Naive B cell (primary cell): ENCODE data around the gene NDUFAF2. TPM values are rescaled to one million over a fixed set of nuclear protein-coding genes. Genes with fewer than 3 reads are reported as not detected.
"Not testable (repeated sequence)": the region's sequence is repeated elsewhere in the genome, so short reads cannot be mapped to it uniquely, and the experiment has no call there.

Experiments
- ATAC-seq, 2 donors: fragments of 150-1000 bp; cut with Tn5 transposase; 2 replicates each; pipeline ENCODE4 v1.10.0; 2021; ENCODE audit warnings: low read depth in 2 of 2, mild to moderate bottlenecking in 2 of 2, moderate library complexity in 2 of 2
- DNase-seq: peaks from one replicate; pipeline ENCODE4 v3.0.0; 2022
- H3K27ac Mint-ChIP-seq, 6 donors: one replicate each; pipeline ENCODE4 v1.8.0; 2020 to 2022; ENCODE audit warnings: mild to moderate bottlenecking in 6 of 6, mixed read lengths in 6 of 6, moderate library complexity in 5 of 6, inconsistent platforms in 2 of 6
- H3K27me3 Mint-ChIP-seq, 3 donors: one replicate each; pipeline ENCODE4 v1.8.0; 2021 to 2022; ENCODE audit warnings: mixed read lengths in 3 of 3, mild to moderate bottlenecking in 1 of 3
- H3K36me3 Mint-ChIP-seq, 2 donors: one replicate each; pipeline ENCODE4 v1.8.0; 2020 to 2022; ENCODE audit warnings: mixed read lengths in 2 of 2, inconsistent platforms in 1 of 2, mild to moderate bottlenecking in 1 of 2
- H3K4me1 Mint-ChIP-seq, 3 donors: one replicate each; pipeline ENCODE4 v1.8.0; 2020 to 2022; ENCODE audit warnings: mixed read lengths in 3 of 3, inconsistent platforms in 1 of 3, mild to moderate bottlenecking in 1 of 3, moderate library complexity in 1 of 3
- H3K4me3 Mint-ChIP-seq, 8 donors: one replicate each; pipeline ENCODE4 v1.8.0; 2020 to 2022; ENCODE audit warnings: mild to moderate bottlenecking in 8 of 8, mixed read lengths in 8 of 8, moderate library complexity in 8 of 8, inconsistent platforms in 2 of 8
- H3K9me3 Mint-ChIP-seq, 7 donors: one replicate each; pipeline ENCODE4 v1.8.0; 2020 to 2022; ENCODE audit warnings: mixed read lengths in 7 of 7, mild to moderate bottlenecking in 5 of 7, inconsistent platforms in 2 of 7, moderate library complexity in 1 of 7
- polyA plus RNA-seq, 6 donors: library from polyadenylated mRNA; unstranded; fragments of 300-500 nt; fragmentation: Illumina TruSeq; gene quantifications; one replicate each; pipeline ENCODE4 v1.2.3, GENCODE V29; 2021; ENCODE audit warnings: low read depth in 6 of 6

Gene NDUFAF2
- polyA plus RNA-seq, 6 donors from 2014 or later: 15.8 to 34.1 (median 28.7) TPM

DNA sequence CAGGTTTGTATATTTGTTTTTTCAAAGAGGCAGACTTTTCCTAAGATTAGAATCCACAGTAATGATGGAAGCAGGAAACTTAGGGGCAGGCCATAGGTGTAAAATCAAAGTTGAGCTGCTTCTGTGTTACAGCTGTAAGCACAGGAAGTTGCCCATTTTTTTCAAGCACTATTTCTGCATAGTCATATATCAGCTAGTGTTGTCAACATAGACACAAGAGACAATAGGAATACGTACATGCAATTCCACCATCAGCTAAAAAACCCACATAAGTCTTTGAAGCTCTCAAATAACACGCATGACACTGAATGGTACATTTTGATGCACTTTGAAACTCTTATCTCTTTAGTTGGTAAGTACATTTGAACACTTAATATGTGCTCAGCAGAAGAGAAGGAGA, 237.4 kb downstream of the NDUFAF2 start:
- DNase-seq (no peak), ATAC-seq (peak in 1 of 2 donors; percentile 27)
- no peak overlapping the region for H3K27ac Mint-ChIP-seq
- no peak overlapping the region for H3K4me3 Mint-ChIP-seq
- H3K4me1 Mint-ChIP-seq: peaks cover 20 to 37% (median 23%) of the 10 kb centered on the region in 3 donors
- H3K27me3 Mint-ChIP-seq: peaks cover 0 to 7% (median 0%) of the 10 kb centered on the region in 3 donors
- H3K36me3 Mint-ChIP-seq: peaks cover 5 to 12% of the 10 kb centered on the region in 2 donors
- H3K9me3 Mint-ChIP-seq: peaks cover 0 to 11% (median 4%) of the 10 kb centered on the region in 7 donors

DNA sequence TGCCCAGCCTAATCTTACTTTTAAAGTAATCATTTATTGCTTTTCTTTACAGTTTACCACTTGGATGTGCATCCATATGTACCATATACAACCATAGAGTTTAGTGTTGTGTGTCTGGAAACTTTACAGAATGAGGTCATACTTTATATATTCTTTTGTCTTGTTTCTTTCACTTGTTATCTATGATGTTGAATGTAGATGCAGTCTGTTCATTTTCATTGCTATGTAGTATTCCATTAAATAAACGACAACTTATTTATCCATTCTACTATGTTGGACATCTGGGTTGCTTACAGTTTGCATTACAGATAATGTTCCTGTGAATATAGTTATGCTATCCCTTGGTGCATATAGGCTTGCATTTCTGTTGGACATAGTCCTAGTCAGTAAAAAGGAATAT, 238.5 kb downstream of the NDUFAF2 start:
- ATAC-seq (no peak), DNase-seq (no peak)
- Mint-ChIP-seq H3K36me3 (peaks cover 7 to 14% of the 10 kb centered on the region in 2 donors), H3K27ac (peak overlapping the region in 1 of 6 donors; percentile 34), H3K27me3 (peaks cover 0 to 7% (median 0%) of the 10 kb centered on the region in 3 donors), H3K4me3 (no peak overlapping the region), H3K9me3 (peaks cover 0 to 9% (median 6%) of the 10 kb centered on the region in 7 donors), H3K4me1 (peaks cover 11 to 28% (median 15%) of the 10 kb centered on the region in 3 donors)

DNA sequence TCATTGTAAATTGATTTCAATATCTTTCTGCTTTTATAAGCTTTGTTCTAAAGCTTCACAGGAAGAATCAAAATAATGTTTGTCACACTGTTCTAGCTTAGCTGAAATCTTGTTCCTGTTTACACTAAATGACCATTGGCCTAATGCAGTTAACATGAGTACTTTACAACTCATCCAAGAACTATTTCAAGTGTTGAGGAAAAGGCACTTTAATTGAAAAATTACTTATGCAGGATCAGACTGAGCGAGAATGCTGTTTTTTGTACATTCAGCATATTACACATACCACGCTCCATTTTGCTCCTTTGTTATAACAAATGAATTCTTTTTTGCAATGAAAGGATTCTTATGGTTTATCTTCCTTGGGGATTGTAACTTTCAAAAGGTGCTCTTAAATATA, 239.7 kb downstream of the NDUFAF2 start:
- Mint-ChIP-seq H3K4me1 (peaks cover 11 to 28% (median 15%) of the 10 kb centered on the region in 3 donors), H3K4me3 (no peak overlapping the region), H3K27ac (no peak overlapping the region), H3K9me3 (peaks cover 0 to 9% (median 6%) of the 10 kb centered on the region in 7 donors), H3K27me3 (peaks cover 0 to 7% (median 0%) of the 10 kb centered on the region in 3 donors), H3K36me3 (peaks cover 7 to 14% of the 10 kb centered on the region in 2 donors)
- DNase-seq (no peak), ATAC-seq (no peak)

DNA sequence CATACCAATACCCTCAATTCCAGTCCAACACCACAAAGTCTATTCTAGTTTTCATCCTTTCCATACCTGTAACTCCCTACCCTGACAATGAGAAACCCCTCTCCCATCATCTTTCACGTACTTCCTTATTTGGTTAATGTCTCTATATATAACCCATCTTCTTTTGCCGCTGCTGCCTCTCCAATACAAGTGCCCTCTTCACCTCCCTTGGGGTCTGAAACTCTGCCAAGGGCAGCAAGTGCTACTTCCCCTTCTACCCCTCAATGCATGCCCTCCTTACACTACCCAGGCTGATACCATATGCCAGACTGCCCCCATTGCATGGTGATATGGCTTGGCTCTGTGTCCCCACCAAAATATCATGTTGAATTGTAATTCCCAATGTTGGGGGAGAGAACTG, 241.6 kb downstream of the NDUFAF2 start:
- DNase-seq (no peak), ATAC-seq (peak; percentile 47 to 59)
- Mint-ChIP-seq H3K4me3 (peak overlapping the region in 1 of 8 donors; percentile 22), H3K9me3 (peaks cover 2 to 12% (median 8%) of the 10 kb centered on the region in 7 donors), H3K27me3 (peaks cover 0 to 7% (median 7%) of the 10 kb centered on the region in 3 donors), H3K27ac (peak overlapping the region in 1 of 6 donors; percentile 41), H3K4me1 (peaks cover 11 to 17% (median 11%) of the 10 kb centered on the region in 3 donors), H3K36me3 (peaks cover 7 to 14% of the 10 kb centered on the region in 2 donors)

DNA sequence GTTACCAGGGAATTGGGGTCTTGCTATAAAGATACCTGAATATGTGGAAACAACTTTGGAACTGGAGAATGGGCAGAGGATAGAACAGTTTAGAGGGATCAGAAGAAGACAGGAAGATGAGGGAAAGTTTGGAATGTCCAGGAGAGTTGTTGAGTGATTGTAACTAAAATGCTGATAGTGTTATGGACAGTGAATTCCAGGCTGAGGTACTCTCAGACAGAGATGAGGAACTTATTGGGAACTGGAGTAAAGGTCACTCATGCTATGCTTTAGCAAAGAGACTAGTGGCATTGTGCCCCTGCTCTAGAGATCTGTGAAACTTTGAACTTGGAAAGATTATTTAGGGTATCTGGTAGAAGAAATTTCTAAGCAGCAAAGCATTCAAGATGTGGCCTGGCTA, 242.3 kb downstream of the NDUFAF2 start:
- Mint-ChIP-seq H3K36me3 (peaks cover 7 to 14% of the 10 kb centered on the region in 2 donors), H3K4me1 (peaks cover 8 to 13% (median 11%) of the 10 kb centered on the region in 3 donors), H3K9me3 (peaks cover 2 to 19% (median 11%) of the 10 kb centered on the region in 7 donors)
- not testable (repeated sequence) for H3K4me3 Mint-ChIP-seq, DNase-seq, H3K27ac Mint-ChIP-seq, ATAC-seq, H3K27me3 Mint-ChIP-seq

DNA sequence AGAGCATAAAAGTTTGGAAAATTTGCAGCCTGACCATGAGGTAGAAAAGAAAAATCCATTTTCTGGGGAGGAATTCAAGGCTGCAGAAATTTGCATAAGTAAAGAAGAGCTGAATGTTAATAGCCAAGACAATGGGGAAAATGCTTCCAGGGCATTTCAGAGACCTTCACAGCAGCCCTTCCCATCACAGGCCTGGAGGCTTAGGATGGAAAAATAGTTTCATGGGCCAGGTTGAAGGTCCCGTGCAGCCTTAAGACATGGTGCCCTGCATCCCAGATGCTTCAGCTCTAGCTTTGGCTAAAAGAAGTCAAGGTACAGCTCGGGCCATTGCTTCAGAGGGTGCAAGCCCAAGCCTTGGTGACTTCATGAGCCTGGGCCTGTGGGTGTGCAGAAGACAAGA, 242.8 kb downstream of the NDUFAF2 start:
- not testable (repeated sequence) for ATAC-seq, H3K27ac Mint-ChIP-seq
- peaks cover 2 to 21% (median 11%) of the 10 kb centered on the region in 7 donors for H3K9me3 Mint-ChIP-seq

DNA sequence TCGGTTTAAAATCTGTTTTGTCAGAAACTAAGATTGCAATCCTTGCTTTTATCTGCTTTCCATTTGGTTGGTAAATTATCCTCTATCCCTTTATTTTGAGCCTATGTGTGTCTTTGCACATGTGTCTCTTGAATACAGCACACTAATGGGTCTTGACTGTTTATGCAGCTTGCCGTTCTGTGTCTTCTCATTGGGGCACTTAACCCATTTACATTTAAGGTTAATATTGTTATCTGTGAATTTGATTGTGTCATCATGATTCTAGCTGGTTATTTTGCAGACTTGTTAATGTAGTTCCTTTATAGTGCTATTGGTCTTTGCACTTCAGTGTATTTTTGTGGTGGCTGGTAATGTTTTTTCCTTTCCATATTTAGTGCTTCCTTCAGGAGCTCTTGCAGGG, 253.6 kb downstream of the NDUFAF2 start:
- no peak overlapping the region for H3K27ac Mint-ChIP-seq
- no peak for DNase-seq
- no peaks in the 10 kb centered on the region for H3K4me1 Mint-ChIP-seq
- H3K9me3 Mint-ChIP-seq: peaks cover 0 to 22% (median 10%) of the 10 kb centered on the region in 7 donors
- peaks cover 0 to 14% of the 10 kb centered on the region in 2 donors for H3K36me3 Mint-ChIP-seq
- no peak overlapping the region for H3K4me3 Mint-ChIP-seq
- ATAC-seq: no peak
- H3K27me3 Mint-ChIP-seq: peaks cover 7 to 28% (median 16%) of the 10 kb centered on the region in 3 donors

More for the DNA sequence above, 242.8 kb downstream of the NDUFAF2 start:
- not testable (repeated sequence) for DNase-seq, H3K4me3 Mint-ChIP-seq, H3K27me3 Mint-ChIP-seq
- peaks cover 8 to 13% (median 11%) of the 10 kb centered on the region in 3 donors for H3K4me1 Mint-ChIP-seq
- H3K36me3 Mint-ChIP-seq: peaks cover 7 to 14% of the 10 kb centered on the region in 2 donors

DNA sequence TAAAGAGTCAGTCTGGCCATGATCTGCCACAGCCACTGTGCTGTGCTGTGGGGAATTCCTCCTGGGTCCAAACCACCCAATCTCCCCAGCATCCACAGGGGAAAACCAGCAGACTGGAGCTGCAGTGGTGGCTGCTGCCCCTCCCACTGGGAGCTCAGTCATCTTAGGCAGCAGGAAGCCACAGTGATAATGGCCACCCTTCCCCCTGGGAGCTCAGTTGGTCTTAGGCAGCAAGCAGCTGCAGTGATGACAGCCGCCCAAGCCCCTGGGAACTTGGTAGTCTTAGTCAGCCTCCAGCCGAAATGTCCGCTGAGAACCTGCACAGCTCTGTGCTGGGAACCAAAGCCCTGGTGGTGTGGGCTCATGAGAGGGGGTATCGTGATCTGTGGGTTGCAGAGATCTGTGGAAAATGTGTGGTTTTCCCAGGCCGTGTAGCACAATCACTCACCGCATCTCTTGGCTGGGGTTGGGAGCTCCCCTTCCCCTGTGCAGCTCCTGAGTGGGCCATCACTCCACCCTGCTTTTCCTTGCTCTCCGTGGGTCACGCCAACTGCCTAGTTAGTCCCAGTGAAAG, 255.7 kb downstream of the NDUFAF2 start:
- Mint-ChIP-seq H3K27ac (no peak overlapping the region), H3K4me1 (no peaks in the 10 kb centered on the region), H3K36me3 (peaks cover 0 to 14% of the 10 kb centered on the region in 2 donors), H3K27me3 (peaks cover 7 to 23% (median 19%) of the 10 kb centered on the region in 3 donors), H3K9me3 (peaks cover 0 to 26% (median 16%) of the 10 kb centered on the region in 7 donors), H3K4me3 (no peak overlapping the region)
- DNase-seq (no peak), ATAC-seq (no peak)

DNA sequence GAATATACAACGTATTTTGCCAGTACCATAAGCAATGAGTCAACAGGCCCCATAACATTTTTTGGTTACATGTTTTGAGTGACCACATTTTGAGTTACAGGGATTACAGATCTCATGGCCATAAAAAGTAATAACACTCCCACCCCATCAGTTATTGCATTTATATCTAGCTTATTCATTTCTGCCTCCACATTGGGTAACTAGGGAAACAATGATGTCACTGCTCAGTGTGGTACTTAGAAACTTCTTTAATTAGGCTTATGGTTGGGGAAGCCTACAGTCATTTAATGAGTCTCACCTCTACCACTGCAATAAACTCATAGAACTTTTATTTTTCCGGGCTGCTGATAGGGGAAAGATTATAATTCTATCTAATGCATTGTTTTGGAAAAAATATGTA, 257.2 kb downstream of the NDUFAF2 start:
- H3K4me3 Mint-ChIP-seq: no peak overlapping the region
- H3K27me3 Mint-ChIP-seq: peaks cover 7 to 24% (median 23%) of the 10 kb centered on the region in 3 donors

More for the DNA sequence above, 257.2 kb downstream of the NDUFAF2 start:
- ATAC-seq: no peak
- no peaks in the 10 kb centered on the region for H3K4me1 Mint-ChIP-seq
- H3K27ac Mint-ChIP-seq: no peak overlapping the region
- H3K9me3 Mint-ChIP-seq: peaks cover 0 to 35% (median 18%) of the 10 kb centered on the region in 7 donors
- H3K36me3 Mint-ChIP-seq: peaks cover 3 to 20% of the 10 kb centered on the region in 2 donors
- no peak for DNase-seq

Other genes starting within 250 kb of the NDUFAF2 start
- under 1 TPM in 1 of 6 donors, not detected in 5; 0.44 TPM for gene DEPDC1B, start 245.0 kb upstream of the NDUFAF2 start, polyA plus RNA-seq
- 1 to 10 TPM in 1 of 6 donors, under 1 TPM in 4, not detected in 1; 0.17 to 3.4 (median 0.69) TPM for gene ELOVL7, start 100.9 kb upstream of the NDUFAF2 start, polyA plus RNA-seq
- gene ERCC8, start 135 bp upstream of the NDUFAF2 start, polyA plus RNA-seq: 10 to 100 TPM in 5 of 6 donors, 1 to 10 TPM in 1; 8.5 to 15.9 (median 13.0) TPM
- gene SMIM15, start 217.3 kb downstream of the NDUFAF2 start, polyA plus RNA-seq: 10 to 100 TPM; 22.6 to 40.6 (median 35.1) TPM